A549 (cell line): Measurements from ENCODE around the gene GRM4. TPM values are rescaled to one million over a fixed set of nuclear protein-coding genes. Genes with fewer than 3 reads are reported as not detected.

Experiments
- ATAC-seq, 2 experiments: fragments of 200-7000 bp in 1 of 2; fragments of >200 bp in 1 of 2; cut with Nextera tagmentation in 1 of 2; cut with Tn5 transposase in 1 of 2; 3 replicates each; pipeline versions ENCODE4 v1.8.0 to v1.9.1; 2018 to 2020; ENCODE audit warnings: mild to moderate bottlenecking in 1 of 2, moderate library complexity in 1 of 2
- CTCF ChIA-PET: fragments of 300-600 bp; sonication (Branson Sonifier 250); formaldehyde crosslinking; extraction: SDS; loops from one replicate; lab custom pipeline; 2021; ENCODE audit warnings: antibody characterized with exemption, inconsistent platforms; lab: Yijun Ruan, JAX
- POLR2A ChIA-PET: fragments of 350-600 bp; formaldehyde crosslinking; extraction: SDS; loops from one replicate; lab custom pipeline; 2021; ENCODE audit warnings: antibody characterized with exemption, inconsistent platforms; lab: Yijun Ruan, JAX
- DNase-seq, 2 experiments: peaks; one replicate each; pipeline versions ENCODE4 v3.0.0 to v3.0.0-alpha.2; 2011 to 2016; ENCODE audit warnings: low read depth in 1 of 2, low spot score in 1 of 2
- FAIRE-seq: peaks from 2 replicates; lab custom pipeline; 2011; peaks lifted over from hg19 to GRCh38; lab: Jason Lieb, UNC
- H3K27ac ChIP-seq, 2 experiments: fragments of >200 bp; sonication (Bioruptor Twin); formaldehyde crosslinking; 3 replicates each; pipeline ENCODE4 v1.5.1; 2016 to 2017
- H3K4me1 ChIP-seq: fragments of >200 bp; sonication (Bioruptor Twin); formaldehyde crosslinking; 3 replicates; pipeline ENCODE4 v1.6.1; 2016
- H3K4me2 ChIP-seq: fragments of >200 bp; sonication (Bioruptor Twin); formaldehyde crosslinking; 3 replicates; pipeline ENCODE4 v1.6.1; 2016
- H3K4me3 ChIP-seq: fragments of >200 bp; sonication (Bioruptor Twin); formaldehyde crosslinking; 3 replicates; pipeline ENCODE4 v1.5.1; 2016
- H3K9me3 ChIP-seq: fragments of >200 bp; sonication (Bioruptor Twin); formaldehyde crosslinking; 3 replicates; pipeline ENCODE4 v1.6.1; 2016
- BCL3 ChIP-seq: fragments of >200 bp; sonication (Bioruptor Twin); formaldehyde crosslinking; IDR thresholded peaks from 3 replicates; pipeline ENCODE4 v1.6.1; 2016
- CHD2 ChIP-seq: fragments of 150-350 bp; IDR thresholded peaks from 2 replicates; pipeline ENCODE4 v1.6.1; 2014; ENCODE audit warnings: low read length; ENCODE audit not compliant: partially characterized antibody
- CHD4 ChIP-seq: fragments of 200-600 bp; sonication (generic); IDR thresholded peaks from 2 replicates; pipeline ENCODE4 v1.6.1; 2016; ENCODE audit warnings: antibody characterized with exemption, mild to moderate bottlenecking, borderline replicate concordance
- E2F6 ChIP-seq: IDR thresholded peaks from 2 replicates; pipeline ENCODE4 v1.6.1; 2012; ENCODE audit warnings: low read depth, borderline replicate concordance
- EHF ChIP-seq: fragments of 250-450 bp; sonication (Bioruptor Pico); IDR thresholded peaks from 2 replicates; pipeline ENCODE4 v1.5.0; 2020; ENCODE audit warnings: mild to moderate bottlenecking
- FOSL2 ChIP-seq, 2 experiments: fragments of 450-650 bp in 1 of 2; fragments of >200 bp in 1 of 2; sonication (Bioruptor Twin) in 1 of 2; formaldehyde crosslinking; IDR thresholded peaks; 2 replicates each; pipeline versions ENCODE4 v1.5.0 to v1.6.1; 2016 to 2020; ENCODE audit warnings: mild to moderate bottlenecking in 1 of 2, moderate library complexity in 1 of 2
- HES2 ChIP-seq: fragments of >200 bp; sonication (Bioruptor Twin); formaldehyde crosslinking; IDR thresholded peaks from 2 replicates; pipeline ENCODE4 v1.6.1; 2016
- HOXB5 ChIP-seq: fragments of 250-450 bp; sonication (Bioruptor Pico); IDR thresholded peaks from 2 replicates; pipeline ENCODE4 v1.5.0; 2020; ENCODE audit warnings: mild to moderate bottlenecking, moderate library complexity
- JUN ChIP-seq, 2 experiments: fragments of >200 bp; sonication (Bioruptor Twin); formaldehyde crosslinking; IDR thresholded peaks; 2 replicates in 1 of 2; 3 replicates in 1 of 2; pipeline ENCODE4 v1.6.1; 2016 to 2017
- JUNB ChIP-seq: fragments of >200 bp; sonication (Bioruptor Twin); formaldehyde crosslinking; IDR thresholded peaks from 2 replicates; pipeline ENCODE4 v1.6.1; 2016
- KDM5A ChIP-seq: fragments of 200-600 bp; sonication (generic); IDR thresholded peaks from 2 replicates; pipeline ENCODE4 v1.6.1; 2016; ENCODE audit warnings: antibody characterized with exemption, mild to moderate bottlenecking
- MAFK ChIP-seq: fragments of 450-650 bp; IDR thresholded peaks from 2 replicates; pipeline ENCODE4 v1.6.1; 2014; ENCODE audit not compliant: partially characterized antibody
- MAZ ChIP-seq: fragments of 150-350 bp; IDR thresholded peaks from 2 replicates; pipeline ENCODE4 v1.6.1; 2014; ENCODE audit warnings: antibody characterized with exemption, low read depth, low read length, borderline replicate concordance
- MYC ChIP-seq: IDR thresholded peaks from 2 replicates; pipeline ENCODE4 v1.6.1; 2012; ENCODE audit warnings: mild to moderate bottlenecking, inconsistent platforms, low read length, improper control_type of control experiment, borderline replicate concordance
- PBX3 ChIP-seq: IDR thresholded peaks from 2 replicates; pipeline ENCODE4 v1.6.1; 2012
- POLR2AphosphoS2 ChIP-seq: conservative IDR thresholded peaks from 2 replicates; pipeline ENCODE4 v1.6.1; 2012; ENCODE audit warnings: low read length, improper control_type of control experiment, inconsistent platforms
- RCOR1 ChIP-seq: fragments of 150-350 bp; IDR thresholded peaks from 2 replicates; pipeline ENCODE4 v1.6.1; 2014; ENCODE audit warnings: antibody characterized with exemption, low read length, low read depth
- SMC3 ChIP-seq: fragments of >200 bp; sonication (Bioruptor Twin); formaldehyde crosslinking; IDR thresholded peaks from 3 replicates; pipeline ENCODE4 v1.6.1; 2018; ENCODE audit warnings: inconsistent platforms
- TFCP2L1 ChIP-seq: fragments of 250-450 bp; sonication (Bioruptor Pico); IDR thresholded peaks from 2 replicates; pipeline ENCODE4 v1.5.0; 2021; ENCODE audit warnings: mild to moderate bottlenecking
- USF2 ChIP-seq: fragments of 450-650 bp; IDR thresholded peaks from 2 replicates; pipeline ENCODE4 v1.6.1; 2014; ENCODE audit warnings: antibody characterized with exemption
- WGBS: methylation state at CpG from one replicate; pipeline ENCODE4 v1.1.6; 2017; ENCODE audit errors: missing lambda C conversion rate; 5-methylcytosine and 5-hydroxymethylcytosine counted together
- polyA plus RNA-seq, 4 experiments: library from polyadenylated mRNA; depleted of rRNA in 3 of 4; stranded (reverse); fragments of >200 nt; fragmentation: RNase III in 1 of 4; extraction: RNeasy Plus Mini Kit Qiagen cat#74134 plus additional on column Dnase treatment in 1 of 4; gene quantifications; 2 replicates in 3 of 4; 3 replicates in 1 of 4; pipeline ENCODE4 v1.2.3, GENCODE V29; 2011 to 2017

The GRM4 gene
- polyA plus RNA-seq, 2 of the 4 experiments (the other 2 are of a cell fraction), result 0.05 TPM

GRCh38 chr6:34022873-34023255 lies 123.0 kb downstream of the GRM4 start:
- ChIA-PET POLR2A (no interaction called here), CTCF (interaction anchor here (0.5 to 4.0 kb wide), 2 partner anchors 251 to 1852 kb away, joined by 3 to 29 read pairs; no protein-coding TSS in a partner anchor)
- Histone ChIP-seq H3K4me3 (no peak overlapping the region), H3K4me1 (no peaks in the 10 kb centered on the region), H3K9me3 (no peaks in the 10 kb centered on the region; the same call in 2 of the 3 replicates), H3K4me2 (no peak overlapping the region), H3K27ac (no peak overlapping the region)
- TF ChIP-seq USF2 (no peak), JUN (IDR thresholded peaks at IDR 0.05) (no peak)
- FAIRE-seq (no peak), ATAC-seq (no peak), DNase-seq (no peak)
- 74% methylated on average over 9 of the region's 9 CpGs for WGBS

GRCh38 chr6:34022250-34022872 lies 123.5 kb downstream of the GRM4 start:
- ChIA-PET CTCF (interaction anchor here (0.5 to 4.0 kb wide), 2 partner anchors 250 to 1852 kb away, joined by 3 to 29 read pairs; no protein-coding TSS in a partner anchor), POLR2A (no interaction called here)
- DNase-seq (no peak), FAIRE-seq (no peak), ATAC-seq (no peak)
- Histone ChIP-seq H3K9me3 (no peaks in the 10 kb centered on the region; the same call in 2 of the 3 replicates), H3K4me1 (no peaks in the 10 kb centered on the region), H3K4me2 (no peak overlapping the region), H3K4me3 (no peak overlapping the region), H3K27ac (no peak overlapping the region)
- WGBS, result 61% methylated on average over 15 of the region's 22 CpGs
- TF ChIP-seq EHF (CRISPR knock-in tag), result no peak
- no peak for TF ChIP-seq CHD4
- no peak for TF ChIP-seq CHD2
- no peak for TF ChIP-seq SMC3
- no peak for TF ChIP-seq HOXB5

- no peaks in the 10 kb centered on the region for H3K4me1 ChIP-seq
- no peak overlapping the region for H3K4me2 ChIP-seq
- H3K27ac ChIP-seq, result no peak overlapping the region
- no peaks in the 10 kb centered on the region; the same call in 2 of the 3 replicates for H3K9me3 ChIP-seq
- WGBS, result 32% methylated on average over 13 of the region's 19 CpGs
- ChIA-PET CTCF (interaction anchor here (1.0 to 4.0 kb wide), 2 partner anchors 250 kb away, joined by 4 to 29 read pairs; no protein-coding TSS in a partner anchor), POLR2A (no interaction called here)
- ATAC-seq, result no peak
- no peak for TF ChIP-seq JUNB
- no peak for TF ChIP-seq MAFK
- no peak for TF ChIP-seq PBX3
- no peak for TF ChIP-seq E2F6
- TF ChIP-seq HES2, result no peak
- no peak for DNase-seq
- no peak for FAIRE-seq
- no peak overlapping the region for H3K4me3 ChIP-seq
These were observed 124.2 kb downstream of the GRM4 start for GRCh38 chr6:34021554-34022190.

- FAIRE-seq, result no peak
- Histone ChIP-seq H3K4me2 (no peak overlapping the region), H3K27ac (no peak overlapping the region), H3K4me1 (no peaks in the 10 kb centered on the region), H3K9me3 (no peaks in the 10 kb centered on the region; the same call in 2 of the 3 replicates), H3K4me3 (no peak overlapping the region)
- TF ChIP-seq MAZ (no peak), POLR2AphosphoS2 (no peak), MYC (no peak), FOSL2 (IDR thresholded peaks at IDR 0.05) (no peak), FOSL2 (CRISPR knock-in tag; IDR thresholded peaks at IDR 0.05) (no peak), KDM5A (no peak), RCOR1 (no peak), MAFK (no peak), HOXB5 (no peak), JUNB (no peak), BCL3 (no peak), TFCP2L1 (CRISPR knock-in tag) (no peak)
- no peak for ATAC-seq
- CTCF ChIA-PET, result interaction anchor here (1.0 kb wide), 1 partner anchor 250 kb away, joined by 4 read pairs; no protein-coding TSS in a partner anchor
- WGBS, result 71% methylated on average over 14 of the region's 17 CpGs
- POLR2A ChIA-PET, result no interaction called here
- no peak for DNase-seq
These were observed 124.9 kb downstream of the GRM4 start for GRCh38 chr6:34020807-34021553.
